Coronary artery (tissue), 2 donors: ENCODE data around the gene GAPDHS.
A peak's percentile ranks its signal among the peaks of the same experiment; 100 is the strongest.

ENCODE experiments used
- DNase-seq: peaks from one replicate; pipeline ENCODE4 v3.0.0-alpha.2; 2017; ENCODE audit warnings: low spot score
- H3K27ac ChIP-seq, 2 donors: fragments of 200-600 bp; sonication (generic); one replicate each; pipeline ENCODE4 v1.5.1; 2016 to 2019
- H3K4me3 ChIP-seq: fragments of 200-600 bp; sonication (generic); 2 replicates; pipeline ENCODE4 v1.5.1; 2016; ENCODE audit warnings: mild to moderate bottlenecking, moderate library complexity
- CTCF ChIP-seq: fragments of 200-600 bp; sonication (generic); IDR thresholded peaks from one replicate; pipeline ENCODE4 v1.5.1; 2019; ENCODE audit warnings: antibody characterized with exemption

The GAPDHS gene

GRCh38 chr19:35552534-35553384 lies 19.5 kb downstream of the GAPDHS start:
- DNase-seq = no peak
- no peak for TF ChIP-seq CTCF
- Histone ChIP-seq H3K4me3 (no peak overlapping the region), H3K27ac (no peak overlapping the region)

GRCh38 chr19:35553385-35554000 lies 20.2 kb downstream of the GAPDHS start:
- no peak for DNase-seq
- H3K4me3 ChIP-seq = no peak overlapping the region
- no peak overlapping the region for H3K27ac ChIP-seq
- no peak for TF ChIP-seq CTCF

GRCh38 chr19:35554076-35554475 lies 20.8 kb downstream of the GAPDHS start:
- Histone ChIP-seq H3K4me3 (no peak overlapping the region), H3K27ac (no peak overlapping the region)
- DNase-seq = no peak
- TF ChIP-seq CTCF = no peak

- TF ChIP-seq CTCF = no peak
- DNase-seq = no peak
- H3K27ac ChIP-seq = no peak overlapping the region
- H3K4me3 ChIP-seq = no peak overlapping the region
Measured at GRCh38 chr19:35555301-35556005, 22.2 kb downstream of the GAPDHS start.

DNA sequence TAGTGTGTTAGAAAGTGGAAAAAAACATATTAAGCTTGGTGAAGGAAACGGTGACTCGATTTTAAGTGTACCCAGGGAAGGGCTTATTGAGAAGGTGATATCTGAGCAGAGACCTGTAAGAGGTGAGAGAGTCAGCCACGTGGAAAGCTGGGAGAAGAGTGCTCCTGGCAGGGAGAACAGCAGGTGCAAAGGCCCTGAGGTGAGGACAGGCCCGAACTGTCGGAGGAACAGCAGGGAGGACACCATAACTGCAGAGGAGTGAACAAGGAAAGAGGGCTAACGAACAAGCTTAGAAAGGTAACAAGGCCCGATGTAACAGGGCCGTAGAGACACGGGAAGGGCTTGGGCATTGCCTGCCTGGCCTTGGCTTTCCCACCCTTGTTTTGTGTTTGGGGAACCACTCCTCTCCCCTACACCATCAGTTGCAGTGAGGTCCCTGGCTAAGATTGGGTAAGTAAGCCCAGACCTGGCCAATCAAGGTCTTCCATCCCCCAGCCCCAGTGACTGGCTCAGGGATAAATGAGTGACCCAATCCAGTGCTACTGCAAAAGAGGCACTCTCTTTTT lies 22.9 kb downstream of the GAPDHS start:
- no peak for DNase-seq
- no peak for TF ChIP-seq CTCF
- no peak overlapping the region for H3K4me3 ChIP-seq
- no peak overlapping the region for H3K27ac ChIP-seq

GRCh38 chr19:35556846-35557538 lies 23.7 kb downstream of the GAPDHS start:
- no peak overlapping the region for H3K27ac ChIP-seq
- TF ChIP-seq CTCF = no peak
- no peak for DNase-seq
- peak overlapping the region; percentile 64 for H3K4me3 ChIP-seq
